T1000 (cell line): Measurements from ENCODE around the gene HLA-DOB.

Experiments used
- DNase-seq: peaks from one replicate; lab custom pipeline; 2025; ENCODE audit warnings: mixed read lengths; lab: John Stamatoyannopoulos, UW

Gene HLA-DOB

GRCh38 chr6:32816746-32817204 lies at the start of gene HLA-DOB:
HLA-DOB (minus strand) TSS chr6:32817002; CDS start chr6:32816951, 51 bp downstream.
- DNase-seq = no peak

- DNase-seq = no peak
These were observed 49.1 kb upstream of the HLA-DOB start for GRCh38 chr6:32865724-32866443.

GRCh38 chr6:32862725-32863124 lies 45.9 kb upstream of the HLA-DOB start:
- no peak for DNase-seq

GRCh38 chr6:32860674-32861073 lies 43.9 kb upstream of the HLA-DOB start:
- DNase-seq = no peak

GRCh38 chr6:32858194-32858593 lies 41.4 kb upstream of the HLA-DOB start:
- DNase-seq = no peak

- DNase-seq = no peak
These were observed 40.5 kb upstream of the HLA-DOB start for GRCh38 chr6:32857156-32857891.

GRCh38 chr6:32855467-32856174 lies 38.8 kb upstream of the HLA-DOB start:
- DNase-seq = no peak

- no peak for DNase-seq
These were observed 37.8 kb upstream of the HLA-DOB start for GRCh38 chr6:32854376-32855178.

GRCh38 chr6:32853541-32854375 lies 37.0 kb upstream of the HLA-DOB start, which contains the start of the genes PSMB9 and TAP1:
PSMB9 (plus strand) TSS chr6:32854192; CDS start chr6:32854230, 38 bp downstream.
TAP1 (minus strand) TSS chr6:32853704; CDS start chr6:32853636, 68 bp downstream.
- DNase-seq = peak; percentile 84

GRCh38 chr6:32852844-32853540 lies 36.2 kb upstream of the HLA-DOB start:
- DNase-seq = no peak

GRCh38 chr6:32852018-32852843 lies 35.4 kb upstream of the HLA-DOB start:
- DNase-seq = no peak

- no peak for DNase-seq
These were observed 34.2 kb upstream of the HLA-DOB start for GRCh38 chr6:32851025-32851424.

GRCh38 chr6:32849126-32849525 lies 32.3 kb upstream of the HLA-DOB start:
- DNase-seq = no peak

GRCh38 chr6:32847795-32848194 lies 31.0 kb upstream of the HLA-DOB start:
- DNase-seq = no peak

GRCh38 chr6:32847004-32847403 lies 30.2 kb upstream of the HLA-DOB start:
- no peak for DNase-seq

- DNase-seq = no peak
These were observed 28.6 kb upstream of the HLA-DOB start for GRCh38 chr6:32845384-32845884.

GRCh38 chr6:32844839-32845383 lies 28.1 kb upstream of the HLA-DOB start:
- no peak for DNase-seq

GRCh38 chr6:32843979-32844838 lies 27.4 kb upstream of the HLA-DOB start, which contains the start of gene PSMB8:
PSMB8 (minus strand) TSS chr6:32844047; CDS start chr6:32843996, 51 bp downstream.
- peak; percentile 67 for DNase-seq
